Measurements from ENCODE around the gene TRIML1. TPM values are rescaled to one million over a fixed set of nuclear protein-coding genes. Genes with fewer than 3 reads are reported as not detected.
"Not testable (repeated sequence)": the region's sequence is repeated elsewhere in the genome, so short reads cannot be mapped to it uniquely, and the experiment has no call there.

TRIML1 gene
- total RNA-seq, 2 donors from 2014 or later, result not detected

DNA sequence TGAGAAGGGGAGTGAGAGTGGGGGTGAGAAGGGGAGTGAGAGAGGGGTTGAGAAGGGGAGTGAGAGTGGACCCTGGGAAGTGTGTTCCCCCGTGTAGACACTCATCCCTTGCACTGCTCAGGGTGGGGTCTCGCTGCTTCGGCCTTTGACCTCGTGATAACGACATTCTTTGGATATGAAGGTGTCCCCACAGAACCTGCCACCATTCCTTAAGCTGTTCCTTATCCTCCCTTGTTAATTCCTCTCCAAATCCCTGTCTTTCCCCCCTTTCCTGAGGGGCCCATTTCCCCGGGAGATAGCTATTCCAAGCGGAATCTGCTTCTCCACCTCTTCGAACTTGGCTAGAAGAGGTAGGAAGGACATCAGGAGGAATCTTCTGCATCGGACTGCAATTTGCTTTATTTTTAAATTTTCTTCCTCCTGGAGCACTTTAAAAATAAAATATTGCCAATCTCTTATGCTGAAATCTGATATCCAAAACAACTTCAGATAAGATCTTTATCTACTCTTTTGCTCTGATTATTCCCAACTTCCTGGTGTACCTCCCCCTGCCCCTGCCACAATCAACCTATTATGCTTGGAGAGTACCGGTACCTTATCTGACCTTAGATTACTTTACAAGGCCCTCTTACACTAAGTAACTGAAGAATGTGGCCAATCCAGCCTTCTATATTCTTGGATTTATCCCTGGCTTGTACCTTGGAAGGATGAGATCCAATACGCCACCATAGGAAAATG is 15.6 kb downstream of the TRIML1 start:
- WGBS, 2 experiments (ENCODE audit: insufficient coverage in 1 of 2, insufficient read length in 1 of 2), result 80 to 100% methylated on average over 4 to 11 of the region's 11 CpGs
- no peaks in the 10 kb centered on the region for H3K27me3 ChIP-seq (ENCODE audit: control insufficient read depth, insufficient read depth, low read length, poor library complexity, severe bottlenecking)
- Mint-ChIP-seq H3K27me3 (ENCODE audit: insufficient read depth) (no peaks in the 10 kb centered on the region), H3K27ac (no peak overlapping the region), H3K4me3 (no peak overlapping the region), H3K9me3 (peaks cover 18% of the 10 kb centered on the region), H3K4me1 (no peaks in the 10 kb centered on the region), H3K36me3 (ENCODE audit: low read depth) (no peaks in the 10 kb centered on the region)
- H3K4me1 ChIP-seq (ENCODE audit: control insufficient read depth, insufficient read depth, low read length), result no peaks in the 10 kb centered on the region
- H3K27ac ChIP-seq (ENCODE audit: low read depth, low read length), result no peak overlapping the region
- no peaks in the 10 kb centered on the region for H3K36me3 ChIP-seq (ENCODE audit: control insufficient read depth, insufficient read depth, low read length)
- no peak overlapping the region for H3K9ac ChIP-seq (ENCODE audit: extremely low read depth, low read length, poor library complexity, severe bottlenecking)
- H3K9me3 ChIP-seq (ENCODE audit: control insufficient read depth, low read length), result peaks cover 16% of the 10 kb centered on the region
- DNase-seq, result no peak
- no peak overlapping the region for H3K4me3 ChIP-seq (ENCODE audit: low read length)
- TF ChIP-seq, protein P1, sequence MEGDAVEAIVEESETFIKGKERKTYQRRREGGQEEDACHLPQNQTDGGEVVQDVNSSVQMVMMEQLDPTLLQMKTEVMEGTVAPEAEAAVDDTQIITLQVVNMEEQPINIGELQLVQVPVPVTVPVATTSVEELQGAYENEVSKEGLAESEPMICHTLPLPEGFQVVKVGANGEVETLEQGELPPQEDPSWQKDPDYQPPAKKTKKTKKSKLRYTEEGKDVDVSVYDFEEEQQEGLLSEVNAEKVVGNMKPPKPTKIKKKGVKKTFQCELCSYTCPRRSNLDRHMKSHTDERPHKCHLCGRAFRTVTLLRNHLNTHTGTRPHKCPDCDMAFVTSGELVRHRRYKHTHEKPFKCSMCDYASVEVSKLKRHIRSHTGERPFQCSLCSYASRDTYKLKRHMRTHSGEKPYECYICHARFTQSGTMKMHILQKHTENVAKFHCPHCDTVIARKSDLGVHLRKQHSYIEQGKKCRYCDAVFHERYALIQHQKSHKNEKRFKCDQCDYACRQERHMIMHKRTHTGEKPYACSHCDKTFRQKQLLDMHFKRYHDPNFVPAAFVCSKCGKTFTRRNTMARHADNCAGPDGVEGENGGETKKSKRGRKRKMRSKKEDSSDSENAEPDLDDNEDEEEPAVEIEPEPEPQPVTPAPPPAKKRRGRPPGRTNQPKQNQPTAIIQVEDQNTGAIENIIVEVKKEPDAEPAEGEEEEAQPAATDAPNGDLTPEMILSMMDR (conservative IDR thresholded peaks at IDR 0.05), result no peak

DNA sequence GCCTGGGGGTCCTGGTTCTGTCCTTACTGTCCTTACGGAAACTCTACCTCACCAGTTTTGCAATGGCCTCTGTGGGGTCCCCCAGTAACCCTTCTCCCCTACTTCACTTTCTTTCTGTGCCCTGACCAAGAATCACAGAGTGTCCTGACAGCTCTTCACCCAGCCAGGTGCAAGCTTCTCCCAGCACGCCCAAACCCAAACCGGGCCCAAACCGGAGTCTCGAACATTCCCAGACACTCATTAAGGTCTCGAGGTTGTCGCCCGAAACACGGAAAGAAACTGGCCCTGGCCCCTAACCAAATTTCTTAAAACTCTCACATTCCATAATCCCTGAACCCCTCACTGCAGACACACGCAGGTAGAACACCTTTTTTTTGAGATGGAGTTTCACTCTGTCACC is 19.1 kb downstream of the TRIML1 start:
- TF ChIP-seq, protein P1 (conservative IDR thresholded peaks at IDR 0.05), result no peak
- WGBS, 2 experiments (ENCODE audit: insufficient coverage in 1 of 2, insufficient read length in 1 of 2), result 90 to 96% methylated on average over 2 to 10 of the region's 10 CpGs
- peaks cover 2% of the 10 kb centered on the region for H3K27me3 Mint-ChIP-seq (ENCODE audit: insufficient read depth)
- no peaks in the 10 kb centered on the region for H3K36me3 Mint-ChIP-seq (ENCODE audit: low read depth)
- H3K4me1 Mint-ChIP-seq, result peaks cover 4% of the 10 kb centered on the region
- no peaks in the 10 kb centered on the region for H3K36me3 ChIP-seq (ENCODE audit: control insufficient read depth, insufficient read depth, low read length)
- H3K27ac ChIP-seq (ENCODE audit: low read depth, low read length), result no peak overlapping the region
- no peak overlapping the region for H3K9ac ChIP-seq (ENCODE audit: extremely low read depth, low read length, poor library complexity, severe bottlenecking)
- DNase-seq, result no peak
- H3K27me3 ChIP-seq (ENCODE audit: control insufficient read depth, insufficient read depth, low read length, poor library complexity, severe bottlenecking), result no peaks in the 10 kb centered on the region
- peaks cover 13% of the 10 kb centered on the region for H3K9me3 ChIP-seq (ENCODE audit: control insufficient read depth, low read length)
- no peak overlapping the region for H3K4me3 ChIP-seq (ENCODE audit: low read length)
- no peak overlapping the region for H3K27ac Mint-ChIP-seq
- no peak overlapping the region for H3K4me3 Mint-ChIP-seq
- peaks cover 12% of the 10 kb centered on the region for H3K9me3 Mint-ChIP-seq
- H3K4me1 ChIP-seq (ENCODE audit: control insufficient read depth, insufficient read depth, low read length), result no peaks in the 10 kb centered on the region

DNA sequence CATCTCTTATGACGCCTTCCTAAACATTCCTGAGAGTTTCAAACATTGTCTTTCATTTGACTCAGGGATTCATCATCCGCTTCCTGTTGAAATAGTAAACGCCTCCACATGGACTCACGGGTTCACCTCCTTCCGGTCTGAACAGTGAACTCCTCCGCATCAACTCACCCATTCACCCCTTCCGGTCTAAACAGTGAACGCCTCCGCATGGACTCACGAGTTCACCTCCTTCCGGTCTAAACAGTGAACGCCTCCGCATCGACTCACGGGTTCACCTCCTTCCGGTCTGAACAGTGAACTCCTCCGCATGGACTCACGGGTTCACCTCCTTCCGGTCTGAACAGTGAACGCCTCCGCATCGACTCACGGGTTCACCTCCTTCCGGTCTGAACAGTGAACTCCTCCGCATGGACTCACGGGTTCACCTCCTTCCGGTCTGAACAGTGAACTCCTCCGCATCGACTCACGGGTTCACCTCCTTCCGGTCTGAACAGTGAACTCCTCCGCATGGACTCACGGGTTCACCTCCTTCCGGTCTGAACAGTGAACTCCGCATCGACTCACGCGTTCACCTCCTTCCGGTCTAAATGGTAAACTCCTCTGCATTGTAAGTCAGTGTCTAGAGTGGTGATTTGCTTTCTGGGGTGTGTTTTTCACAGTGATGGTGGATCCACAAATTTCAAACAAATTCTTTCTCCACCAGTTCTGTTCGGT is 20.4 kb downstream of the TRIML1 start:
- H3K4me3 ChIP-seq (ENCODE audit: low read length); H3K27me3 Mint-ChIP-seq (ENCODE audit: insufficient read depth); H3K4me1 ChIP-seq (ENCODE audit: control insufficient read depth, insufficient read depth, low read length); H3K27me3 ChIP-seq (ENCODE audit: control insufficient read depth, insufficient read depth, low read length, poor library complexity, severe bottlenecking); H3K27ac ChIP-seq (ENCODE audit: low read depth, low read length); H3K27ac Mint-ChIP-seq; H3K36me3 Mint-ChIP-seq (ENCODE audit: low read depth); H3K36me3 ChIP-seq (ENCODE audit: control insufficient read depth, insufficient read depth, low read length); H3K4me1 Mint-ChIP-seq; H3K4me3 Mint-ChIP-seq; H3K9ac ChIP-seq (ENCODE audit: extremely low read depth, low read length, poor library complexity, severe bottlenecking); DNase-seq: not testable (repeated sequence)
- WGBS, 2 experiments (ENCODE audit: insufficient coverage in 1 of 2, insufficient read length in 1 of 2), result 93 to 97% methylated on average over 10 to 38 of the region's 40 CpGs
- peaks cover 11% of the 10 kb centered on the region for H3K9me3 ChIP-seq (ENCODE audit: control insufficient read depth, low read length)
- peaks cover 11% of the 10 kb centered on the region for H3K9me3 Mint-ChIP-seq

Measured in endodermal cell (in vitro differentiated cells).